Upper lobe of right lung (tissue), 1 donor: Measurements from ENCODE around the gene SLC18A2. TPM values are rescaled to one million over a fixed set of nuclear protein-coding genes. Genes with fewer than 3 reads are reported as not detected.

Source experiments
- ATAC-seq: fragments of 200-7000 bp; cut with Tn5 transposase; one replicate; pipeline ENCODE4 v1.9.1; 2020; ENCODE audit warnings: mild to moderate bottlenecking, moderate library complexity
- DNase-seq: peaks from one replicate; pipeline ENCODE4 v3.0.0-alpha.2; 2020
- H3K27ac ChIP-seq: fragments of 200-600 bp; one replicate; pipeline ENCODE4 v1.8.0; 2022
- H3K27me3 ChIP-seq: fragments of 200-600 bp; one replicate; pipeline ENCODE4 v1.8.0; 2022; ENCODE audit warnings: mild to moderate bottlenecking
- H3K36me3 ChIP-seq: fragments of 200-600 bp; one replicate; pipeline ENCODE4 v1.8.0; 2022
- H3K4me1 ChIP-seq: fragments of 200-600 bp; one replicate; pipeline ENCODE4 v1.8.0; 2022
- H3K4me3 ChIP-seq: fragments of 200-600 bp; one replicate; pipeline ENCODE4 v1.8.0; 2022; ENCODE audit warnings: mild to moderate bottlenecking
- H3K9me3 ChIP-seq: fragments of 200-600 bp; one replicate; pipeline ENCODE4 v1.8.0; 2022
- intact Hi-C: fragments of 100-400 bp; cut with DNase I; formaldehyde crosslinking; loops from one replicate; pipeline ENCODE4 v1.11.0; 2022
- total RNA-seq: library from RNA; stranded (reverse); fragmentation: NEBNext Ultra II Directional; extraction: Animal tissue kit (Norgen Biotek cat#: 25700); gene quantifications from one replicate; pipeline ENCODE4 v1.2.1, GENCODE V29; 2021
- TF ChIP-seq, protein P1 (sequence below): fragments of 200-600 bp; IDR thresholded peaks from one replicate; pipeline ENCODE4 v1.8.0; 2022; ENCODE audit warnings: antibody characterized with exemption
- donor health status: DM: no; HTN: yes; CAD: no; lungs with severe emphysema.

The SLC18A2 gene
- total RNA-seq, 1 donor from 2014 or later, result 5.2 TPM

DNA sequence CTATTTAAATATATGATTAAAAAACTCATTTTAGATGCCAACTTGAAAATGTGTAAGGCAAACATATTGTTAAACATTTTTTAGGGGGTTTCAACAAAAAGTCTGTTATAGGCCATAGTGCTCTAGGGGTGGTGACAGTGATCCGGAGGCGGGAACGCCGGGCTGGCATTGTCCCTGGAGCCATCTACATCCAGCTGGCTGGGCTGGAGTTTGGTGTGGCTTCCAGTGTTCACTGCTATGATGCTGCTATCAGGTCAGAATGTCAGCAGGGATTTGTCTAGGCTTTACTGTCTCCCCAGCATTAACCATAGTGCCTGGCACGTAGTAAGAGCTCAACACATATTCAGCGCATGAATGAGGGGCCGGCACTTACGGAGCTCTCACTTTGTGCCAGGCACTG is 1.9 kb upstream of the SLC18A2 start:
- no peak overlapping the region for H3K4me3 ChIP-seq
- no peaks in the 10 kb centered on the region for H3K9me3 ChIP-seq
- ATAC-seq (no peak), DNase-seq (no peak)
- no peaks in the 10 kb centered on the region for H3K4me1 ChIP-seq
- H3K36me3 ChIP-seq, result no peaks in the 10 kb centered on the region
- intact Hi-C loops, result no loop called here
- H3K27ac ChIP-seq, result no peak overlapping the region
- peaks cover 48% of the 10 kb centered on the region for H3K27me3 ChIP-seq
- TF ChIP-seq, protein P1, sequence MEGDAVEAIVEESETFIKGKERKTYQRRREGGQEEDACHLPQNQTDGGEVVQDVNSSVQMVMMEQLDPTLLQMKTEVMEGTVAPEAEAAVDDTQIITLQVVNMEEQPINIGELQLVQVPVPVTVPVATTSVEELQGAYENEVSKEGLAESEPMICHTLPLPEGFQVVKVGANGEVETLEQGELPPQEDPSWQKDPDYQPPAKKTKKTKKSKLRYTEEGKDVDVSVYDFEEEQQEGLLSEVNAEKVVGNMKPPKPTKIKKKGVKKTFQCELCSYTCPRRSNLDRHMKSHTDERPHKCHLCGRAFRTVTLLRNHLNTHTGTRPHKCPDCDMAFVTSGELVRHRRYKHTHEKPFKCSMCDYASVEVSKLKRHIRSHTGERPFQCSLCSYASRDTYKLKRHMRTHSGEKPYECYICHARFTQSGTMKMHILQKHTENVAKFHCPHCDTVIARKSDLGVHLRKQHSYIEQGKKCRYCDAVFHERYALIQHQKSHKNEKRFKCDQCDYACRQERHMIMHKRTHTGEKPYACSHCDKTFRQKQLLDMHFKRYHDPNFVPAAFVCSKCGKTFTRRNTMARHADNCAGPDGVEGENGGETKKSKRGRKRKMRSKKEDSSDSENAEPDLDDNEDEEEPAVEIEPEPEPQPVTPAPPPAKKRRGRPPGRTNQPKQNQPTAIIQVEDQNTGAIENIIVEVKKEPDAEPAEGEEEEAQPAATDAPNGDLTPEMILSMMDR, result no peak

GRCh38 chr10:117239721-117240620 is 943 bp upstream of the SLC18A2 start:
- DNase-seq (no peak), ATAC-seq (no peak)
- H3K9me3 ChIP-seq, result no peaks in the 10 kb centered on the region
- no peak overlapping the region for H3K27ac ChIP-seq
- H3K27me3 ChIP-seq, result peaks cover 54% of the 10 kb centered on the region
- no peaks in the 10 kb centered on the region for H3K4me1 ChIP-seq
- TF ChIP-seq, protein P1, result no peak
- H3K36me3 ChIP-seq, result no peaks in the 10 kb centered on the region
- no peak overlapping the region for H3K4me3 ChIP-seq
- intact Hi-C loops, result no loop called here

DNA sequence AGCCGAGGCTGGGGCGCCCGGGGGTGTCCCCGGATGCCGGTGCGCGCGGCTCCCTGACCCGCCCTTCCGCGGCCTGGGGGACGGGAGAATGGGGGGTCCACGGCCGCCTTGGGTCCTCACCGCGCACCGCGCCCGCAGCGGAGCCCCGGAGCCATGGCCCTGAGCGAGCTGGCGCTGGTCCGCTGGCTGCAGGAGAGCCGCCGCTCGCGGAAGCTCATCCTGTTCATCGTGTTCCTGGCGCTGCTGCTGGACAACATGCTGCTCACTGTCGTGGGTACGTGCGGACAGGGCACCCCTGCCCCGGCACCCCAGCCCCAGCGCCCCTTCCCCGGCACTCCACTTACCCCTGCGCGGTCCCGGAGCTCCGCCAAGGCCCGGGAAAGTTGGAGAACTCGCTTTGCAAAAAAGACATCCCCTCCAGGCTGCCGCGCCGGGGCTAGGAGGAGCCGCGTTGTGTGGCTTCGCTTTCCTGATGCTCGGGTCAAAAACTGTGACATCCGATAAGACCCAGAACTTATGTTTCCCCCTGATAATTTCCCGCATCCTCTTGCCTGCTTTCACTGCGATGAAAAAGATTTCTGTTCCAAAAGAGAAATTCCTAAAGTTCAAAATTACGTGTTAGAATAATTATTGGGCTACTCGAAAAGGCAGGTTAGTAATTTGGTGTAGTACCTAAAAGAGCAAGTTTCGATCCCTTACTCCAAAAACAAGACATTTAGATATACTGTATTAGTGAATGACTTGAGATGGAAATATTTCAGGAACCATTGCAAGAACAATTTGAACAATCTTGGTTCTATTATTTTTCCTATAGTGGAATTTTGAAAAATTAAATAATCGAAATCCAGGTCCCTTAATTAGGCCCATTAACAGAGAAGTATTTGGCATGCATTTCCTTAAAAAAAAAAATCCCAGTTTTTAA is 888 bp downstream of the SLC18A2 start:
- intact Hi-C loops, result no loop called here
- no peak overlapping the region for H3K27ac ChIP-seq
- no peaks in the 10 kb centered on the region for H3K36me3 ChIP-seq
- no peak overlapping the region for H3K4me3 ChIP-seq
- DNase-seq (no peak), ATAC-seq (peak; percentile 12)
- peaks cover 51% of the 10 kb centered on the region for H3K27me3 ChIP-seq
- H3K9me3 ChIP-seq, result no peaks in the 10 kb centered on the region
- TF ChIP-seq, protein P1, result no peak
- no peaks in the 10 kb centered on the region for H3K4me1 ChIP-seq

DNA sequence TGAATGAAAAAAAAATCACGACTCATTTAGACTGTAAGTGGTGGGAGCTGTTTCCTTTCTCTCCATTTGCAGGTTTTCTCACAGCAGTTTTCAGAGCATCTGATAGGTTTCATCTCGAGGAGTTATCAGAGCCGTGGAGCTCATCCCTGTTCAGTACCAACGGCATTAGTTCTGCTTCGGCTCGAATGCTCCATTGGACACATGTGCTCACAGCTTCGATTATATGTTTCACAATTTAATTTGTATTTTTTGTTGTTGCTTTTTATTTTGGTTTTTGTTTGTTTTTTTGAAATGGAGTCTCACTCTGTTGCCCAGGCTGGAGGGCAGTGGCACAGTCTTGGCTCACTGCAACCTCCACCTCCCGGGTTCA is 1.5 kb downstream of the SLC18A2 start:
- no peak for ATAC-seq
- no peak for DNase-seq
- H3K27me3 ChIP-seq, result peaks cover 48% of the 10 kb centered on the region
- intact Hi-C loops, result no loop called here
- no peaks in the 10 kb centered on the region for H3K9me3 ChIP-seq
- no peaks in the 10 kb centered on the region for H3K36me3 ChIP-seq
- H3K4me1 ChIP-seq, result no peaks in the 10 kb centered on the region
- no peak overlapping the region for H3K27ac ChIP-seq
- TF ChIP-seq, protein P1, result no peak
- no peak overlapping the region for H3K4me3 ChIP-seq

DNA sequence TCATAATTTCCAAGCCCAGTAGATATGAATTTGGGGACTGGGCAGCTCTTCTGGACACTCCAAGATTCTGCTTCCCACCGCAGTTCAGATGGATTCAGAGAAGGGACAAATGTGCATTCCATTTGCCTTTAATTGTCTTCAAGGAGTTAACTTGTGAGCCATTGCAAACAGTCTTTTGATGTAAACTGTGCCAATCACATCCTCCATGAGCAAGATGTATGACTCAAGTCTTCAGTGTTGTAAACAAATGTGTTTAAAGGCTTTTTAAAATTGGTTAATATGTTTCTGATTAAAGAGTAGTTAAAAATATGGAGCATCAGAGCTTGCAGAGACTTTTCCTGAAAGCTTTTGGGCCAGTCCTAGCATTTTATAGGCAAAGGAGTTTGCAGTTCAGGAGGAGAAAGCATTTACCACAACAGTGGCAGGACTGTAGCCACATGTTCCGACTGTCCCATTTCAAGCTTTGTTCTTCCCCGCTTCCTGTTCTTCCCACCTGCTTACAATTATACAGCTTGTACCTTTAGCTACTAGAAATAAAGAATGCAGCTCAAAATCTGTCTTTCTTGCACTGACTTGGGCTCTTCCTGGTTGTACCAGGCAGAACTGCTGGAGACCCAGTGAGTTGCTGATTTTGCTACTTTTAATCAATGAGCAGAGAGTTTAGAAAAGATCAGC is 6.2 kb downstream of the SLC18A2 start:
- DNase-seq, result no peak
- H3K4me1 ChIP-seq, result no peaks in the 10 kb centered on the region
- TF ChIP-seq, protein P1, result no peak
- ATAC-seq, result no peak
- no peak overlapping the region for H3K4me3 ChIP-seq
- H3K27me3 ChIP-seq, result peaks cover 35% of the 10 kb centered on the region
- intact Hi-C loops, result no loop called here
- no peaks in the 10 kb centered on the region for H3K36me3 ChIP-seq
- H3K27ac ChIP-seq, result no peak overlapping the region
- H3K9me3 ChIP-seq, result no peaks in the 10 kb centered on the region
